BLaER1 treated with 17β-estradiol and CSF1 and Interleukin-3, amounts not matched to agents 10 nM and 100 nM (cell line): Measurements from ENCODE around the gene AFTPH.
A peak's percentile ranks its signal among the peaks of the same experiment; 100 is the strongest.

Source experiments
- H3K27ac ChIP-seq, 11 experiments: shearing (Covaris generic); formaldehyde crosslinking; 2 replicates each; pipeline ENCODE4 v1.8.1; 2022
- H3K27me3 ChIP-seq, 11 experiments: shearing (Covaris generic); formaldehyde crosslinking; 2 replicates each; pipeline ENCODE4 v1.8.1; 2022
- H3K36me3 ChIP-seq, 11 experiments: shearing (Covaris generic); formaldehyde crosslinking; 2 replicates each; pipeline ENCODE4 v1.8.1; 2022
- H3K4me1 ChIP-seq, 10 experiments: shearing (Covaris generic); formaldehyde crosslinking; 2 replicates each; pipeline ENCODE4 v1.8.1; 2022
- H3K4me2 ChIP-seq, 11 experiments: shearing (Covaris generic); formaldehyde crosslinking; 2 replicates each; pipeline ENCODE4 v1.8.1; 2022
- H3K4me3 ChIP-seq, 10 experiments: shearing (Covaris generic); formaldehyde crosslinking; 2 replicates each; pipeline ENCODE4 v1.8.1; 2022
- H3K9ac ChIP-seq, 11 experiments: shearing (Covaris generic); formaldehyde crosslinking; 2 replicates each; pipeline ENCODE4 v1.8.1; 2022
- H3K9me3 ChIP-seq, 11 experiments: shearing (Covaris generic); formaldehyde crosslinking; replicated peaks in 1 of 11; 2 replicates each; pipeline ENCODE4 v1.8.1; 2022
- H4K20me1 ChIP-seq, 11 experiments: shearing (Covaris generic); formaldehyde crosslinking; 2 replicates each; pipeline ENCODE4 v1.8.1; 2022
- Cebpa-rat ChIP-seq, 11 experiments: shearing (Covaris generic); IDR thresholded peaks; 2 replicates each; pipeline ENCODE4 v1.8.1; 2022

AFTPH gene

DNA sequence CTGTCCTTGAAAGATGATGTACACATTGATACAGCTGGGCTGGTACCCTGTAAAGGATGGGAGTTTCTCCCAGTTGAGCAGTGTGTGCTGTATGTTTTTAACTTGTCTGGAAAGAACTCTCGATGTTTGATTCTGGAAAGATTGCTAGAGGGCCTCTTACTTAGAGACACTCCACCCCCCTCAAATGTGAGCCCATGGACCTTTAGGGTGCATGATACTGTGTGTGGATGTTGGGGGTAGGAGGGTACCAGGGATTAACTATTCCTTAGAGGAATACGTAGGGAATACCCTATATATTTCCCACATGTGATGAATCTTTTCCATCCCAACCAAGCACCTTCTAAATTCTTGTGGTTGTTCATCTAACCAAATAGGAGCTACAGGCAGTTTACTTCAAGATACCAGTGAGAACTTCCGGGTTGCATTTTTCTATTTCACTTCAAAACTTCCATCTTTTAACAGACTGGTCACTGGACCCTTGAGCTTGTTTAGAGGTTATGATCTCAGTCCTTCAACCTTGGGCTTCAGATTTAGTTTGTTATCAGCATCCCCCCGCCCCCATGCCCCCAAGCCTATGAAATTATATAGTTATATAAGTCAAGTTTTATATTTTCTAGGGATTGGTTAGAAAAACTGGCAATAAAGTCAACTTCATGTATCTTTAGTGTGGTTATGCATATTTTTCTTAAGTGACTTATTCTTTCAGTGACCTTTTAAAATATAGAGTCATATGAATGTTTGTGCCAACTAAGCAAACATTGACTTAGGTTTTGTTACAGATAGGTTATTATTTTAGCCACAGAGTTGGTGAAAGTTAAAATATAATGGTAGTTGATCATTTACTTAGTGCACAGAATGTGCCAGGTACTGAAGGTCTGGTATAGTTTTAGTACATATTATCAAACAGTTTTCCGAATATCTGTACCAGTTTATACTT lies 18.2 kb downstream of the AFTPH start:
- Histone ChIP-seq H3K9ac (no peak overlapping the region), H4K20me1 (peaks cover 24 to 100% (median 68%) of the 10 kb centered on the region in 11 experiments; a peak in 19 of 22 replicates), H3K4me1 (peaks cover 0 to 28% (median 0%) of the 10 kb centered on the region in 10 experiments; a peak in 3 of 20 replicates), H3K27me3 (no peaks in the 10 kb centered on the region), H3K27ac (no peak overlapping the region), H3K36me3 (peaks cover 0 to 31% (median 6%) of the 10 kb centered on the region in 11 experiments; a peak in 5 of 22 replicates), H3K4me3 (no peak overlapping the region), H3K9me3 (peaks cover 0 to 4% (median 0%) of the 10 kb centered on the region in 11 experiments; a peak in 2 of 22 replicates), H3K4me2 (no peak overlapping the region)
- no peak for TF ChIP-seq Cebpa-rat (IDR thresholded peaks at IDR 0.05)

DNA sequence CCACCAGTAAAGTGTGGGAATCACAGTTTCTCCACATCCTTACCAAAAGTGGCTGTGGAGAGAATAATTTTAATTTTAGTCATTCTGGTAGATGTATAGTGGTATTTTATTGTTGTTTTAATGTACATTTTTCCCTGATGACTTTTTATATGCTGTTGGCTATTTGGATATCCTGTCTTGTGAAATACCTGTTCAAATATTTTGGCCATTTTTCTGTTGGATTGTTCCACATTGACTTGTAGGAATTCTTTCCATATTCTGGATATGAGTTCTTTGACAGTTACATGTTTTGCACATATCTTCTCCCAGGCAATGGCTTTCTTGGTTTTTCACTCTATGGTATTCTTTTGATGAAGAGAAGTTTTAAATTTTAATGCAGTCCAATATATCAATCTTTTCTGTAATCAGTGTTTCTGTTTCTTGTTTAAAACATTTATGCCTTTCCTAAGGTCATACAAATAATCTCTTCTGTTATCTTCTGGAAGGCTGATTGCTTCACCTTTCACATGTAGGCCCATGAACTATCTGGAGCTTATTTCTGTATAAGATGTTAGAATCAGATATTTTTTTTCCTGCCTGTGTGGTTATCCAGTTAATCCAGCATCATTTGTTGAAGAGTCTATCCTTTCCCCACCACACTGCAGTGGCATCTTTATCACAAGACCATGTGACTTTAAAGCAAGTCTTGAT lies 19.0 kb downstream of the AFTPH start:
- Histone ChIP-seq H3K9ac (no peak overlapping the region), H3K27ac (no peak overlapping the region), H3K27me3 (no peaks in the 10 kb centered on the region), H3K4me2 (no peak overlapping the region), H4K20me1 (peaks cover 24 to 98% (median 64%) of the 10 kb centered on the region in 11 experiments; a peak in 19 of 22 replicates), H3K9me3 (peaks cover 0 to 9% (median 4%) of the 10 kb centered on the region in 11 experiments; a peak in 10 of 22 replicates), H3K36me3 (peaks cover 0 to 28% (median 6%) of the 10 kb centered on the region in 11 experiments; a peak in 9 of 22 replicates), H3K4me1 (peaks cover 0 to 33% (median 0%) of the 10 kb centered on the region in 10 experiments; a peak in 3 of 20 replicates), H3K4me3 (no peak overlapping the region)
- no peak for TF ChIP-seq Cebpa-rat (IDR thresholded peaks at IDR 0.05)

DNA sequence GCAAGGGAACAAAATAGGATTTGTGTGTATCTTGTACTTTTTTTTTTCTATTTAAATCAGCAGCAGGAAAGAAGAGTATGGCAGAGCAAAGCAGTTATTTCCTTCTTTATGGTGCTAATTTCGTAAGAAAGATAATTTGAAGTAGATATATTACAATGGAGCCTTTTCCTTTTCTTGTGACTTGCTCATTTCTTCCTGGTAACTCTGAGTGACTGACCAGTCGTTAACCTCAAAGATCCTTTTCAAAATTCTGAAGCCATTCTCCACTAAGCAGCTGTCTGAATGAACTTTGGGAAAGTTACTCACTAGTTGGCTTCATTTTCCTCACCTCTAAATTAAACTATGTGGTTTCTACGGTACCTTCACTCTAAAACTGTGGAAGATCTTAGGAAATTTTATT lies 24.6 kb downstream of the AFTPH start:
- no peaks in the 10 kb centered on the region for H3K27me3 ChIP-seq
- H3K36me3 ChIP-seq = peaks cover 22 to 66% (median 40%) of the 10 kb centered on the region in 11 experiments; a peak in 20 of 22 replicates
- H4K20me1 ChIP-seq = peaks cover 2 to 93% (median 15%) of the 10 kb centered on the region in 11 experiments; a peak in 18 of 22 replicates
- H3K4me3 ChIP-seq = no peak overlapping the region
- no peak overlapping the region for H3K9ac ChIP-seq
- TF ChIP-seq Cebpa-rat (IDR thresholded peaks at IDR 0.05) = no peak
- H3K9me3 ChIP-seq = peaks cover 0 to 21% (median 13%) of the 10 kb centered on the region in 11 experiments; a peak in 15 of 22 replicates
- H3K4me2 ChIP-seq = 0 out of 22 replicates have a peak overlapping the region, but pooled peaks of 1 of the 11 experiments have one; percentile 16
- peaks cover 0 to 21% (median 0%) of the 10 kb centered on the region in 10 experiments; a peak in 3 of 20 replicates for H3K4me1 ChIP-seq
- no peak overlapping the region for H3K27ac ChIP-seq

DNA sequence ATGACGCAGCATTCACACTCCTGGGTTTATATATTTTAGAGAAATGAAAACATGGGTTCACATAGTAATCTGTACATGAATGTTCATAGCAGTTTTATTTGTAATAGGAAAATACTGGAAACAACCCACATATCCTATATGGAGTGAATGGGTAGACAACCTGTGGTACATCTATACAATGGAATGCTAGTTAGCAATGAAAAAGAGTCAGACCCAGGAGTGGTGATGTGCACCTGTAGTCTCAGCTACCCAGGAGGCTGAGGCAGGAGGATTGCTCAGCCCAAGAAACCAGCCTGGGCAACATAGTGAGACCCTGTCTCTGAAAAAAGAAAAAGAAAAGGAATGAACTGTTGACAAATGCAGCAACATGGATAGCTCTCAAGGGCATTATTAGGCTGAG lies 25.9 kb downstream of the AFTPH start:
- no peak overlapping the region for H3K27ac ChIP-seq
- no peak for TF ChIP-seq Cebpa-rat (IDR thresholded peaks at IDR 0.05)

DNA sequence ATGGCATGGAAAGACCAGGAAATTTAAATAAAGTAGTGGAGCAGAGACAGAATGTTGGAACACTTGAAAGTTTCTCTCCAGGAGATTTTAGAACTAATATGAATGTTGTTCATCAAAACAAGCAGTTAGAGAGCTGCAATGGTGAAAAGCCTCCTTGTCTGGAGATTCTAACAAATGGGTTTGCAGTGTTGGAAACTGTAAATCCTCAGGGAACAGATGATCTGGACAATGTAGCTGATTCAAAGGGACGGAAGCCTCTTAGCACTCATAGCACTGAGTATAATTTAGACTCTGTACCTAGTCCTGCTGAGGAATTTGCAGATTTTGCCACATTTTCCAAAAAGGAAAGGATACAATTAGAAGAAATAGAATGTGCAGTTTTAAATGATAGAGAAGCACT lies 27.7 kb downstream of the AFTPH start:
- Histone ChIP-seq H3K27ac (no peak overlapping the region), H3K9me3 (peaks cover 0 to 21% (median 13%) of the 10 kb centered on the region in 11 experiments; a peak in 15 of 22 replicates), H3K36me3 (peaks cover 24 to 79% (median 38%) of the 10 kb centered on the region in 11 experiments; a peak in 20 of 22 replicates), H3K4me2 (no peak overlapping the region), H3K4me3 (no peak overlapping the region), H4K20me1 (peaks cover 0 to 93% (median 11%) of the 10 kb centered on the region in 11 experiments; a peak in 12 of 22 replicates), H3K4me1 (peaks cover 0 to 16% (median 0%) of the 10 kb centered on the region in 10 experiments; a peak in 3 of 20 replicates), H3K9ac (no peak overlapping the region), H3K27me3 (no peaks in the 10 kb centered on the region)
- no peak for TF ChIP-seq Cebpa-rat (IDR thresholded peaks at IDR 0.05)

More for the DNA sequence above, 25.9 kb downstream of the AFTPH start:
- H3K4me3 ChIP-seq = no peak overlapping the region
- peaks cover 0 to 93% (median 6%) of the 10 kb centered on the region in 11 experiments; a peak in 11 of 22 replicates for H4K20me1 ChIP-seq
- peaks cover 0 to 21% (median 13%) of the 10 kb centered on the region in 11 experiments; a peak in 15 of 22 replicates for H3K9me3 ChIP-seq
- H3K27me3 ChIP-seq = no peaks in the 10 kb centered on the region
- peaks cover 0 to 21% (median 0%) of the 10 kb centered on the region in 10 experiments; a peak in 3 of 20 replicates for H3K4me1 ChIP-seq
- peaks cover 22 to 66% (median 35%) of the 10 kb centered on the region in 11 experiments; a peak in 20 of 22 replicates for H3K36me3 ChIP-seq
- H3K4me2 ChIP-seq = no peak overlapping the region
- H3K9ac ChIP-seq = no peak overlapping the region

DNA sequence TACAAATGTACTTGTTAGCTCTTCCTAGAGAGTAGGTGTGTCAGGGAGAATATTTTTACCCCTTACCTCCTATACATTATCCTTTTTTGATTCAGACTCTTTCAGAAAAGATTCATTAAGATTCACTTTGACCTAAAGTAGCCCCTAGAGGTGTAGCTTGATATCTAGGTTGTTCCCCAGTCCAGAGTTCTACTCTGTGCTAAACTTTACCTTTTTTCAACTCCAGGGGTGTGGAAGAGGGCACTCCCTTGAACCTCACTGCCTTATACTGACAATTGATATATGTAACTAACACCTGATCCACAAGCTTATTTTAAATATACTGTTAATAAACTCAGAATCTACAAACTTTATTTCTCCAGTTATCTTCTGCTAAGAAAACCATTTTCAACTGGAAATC lies 30.0 kb downstream of the AFTPH start:
- no peak for TF ChIP-seq Cebpa-rat (IDR thresholded peaks at IDR 0.05)
- no peaks in the 10 kb centered on the region for H3K4me1 ChIP-seq
- peaks cover 0 to 11% (median 9%) of the 10 kb centered on the region in 11 experiments; a peak in 11 of 22 replicates for H3K9me3 ChIP-seq
- peaks cover 26 to 97% (median 43%) of the 10 kb centered on the region in 11 experiments; a peak in 20 of 22 replicates for H3K36me3 ChIP-seq
- no peak overlapping the region for H3K4me3 ChIP-seq
- peaks cover 0 to 89% (median 17%) of the 10 kb centered on the region in 11 experiments; a peak in 13 of 22 replicates for H4K20me1 ChIP-seq
- no peaks in the 10 kb centered on the region for H3K27me3 ChIP-seq
- H3K4me2 ChIP-seq = no peak overlapping the region
- H3K27ac ChIP-seq = no peak overlapping the region
- no peak overlapping the region for H3K9ac ChIP-seq

DNA sequence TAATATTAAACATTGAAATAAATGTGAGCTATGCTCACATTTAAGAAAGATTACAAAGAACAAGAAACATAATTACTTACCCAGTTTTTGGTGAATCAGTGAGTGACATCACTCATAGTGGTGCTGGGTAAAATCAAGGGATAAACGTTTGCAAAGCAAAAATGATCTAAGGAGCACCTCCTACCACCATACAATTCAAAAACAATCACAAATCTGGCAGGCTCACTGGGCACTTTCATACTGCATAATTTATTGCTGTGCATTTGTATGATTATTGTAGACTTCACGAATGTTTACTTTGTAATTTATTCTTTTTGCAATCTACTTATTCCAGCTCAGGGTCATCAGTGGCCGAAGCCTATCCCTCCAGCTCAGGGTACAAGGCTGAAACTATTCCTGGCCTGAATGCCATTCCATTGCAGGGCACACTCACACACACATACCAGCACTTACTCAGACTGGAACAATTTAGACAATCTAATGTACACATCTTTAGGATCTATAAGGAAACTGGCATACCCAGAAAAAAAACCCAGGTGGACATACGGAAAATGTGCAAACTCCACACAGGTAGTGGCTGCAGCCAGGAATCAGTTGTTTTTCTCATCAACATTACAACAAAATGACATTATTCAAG lies 34.4 kb downstream of the AFTPH start:
- TF ChIP-seq Cebpa-rat (IDR thresholded peaks at IDR 0.05) = no peak
- Histone ChIP-seq H4K20me1 (peaks cover 0 to 86% (median 12%) of the 10 kb centered on the region in 11 experiments; a peak in 10 of 22 replicates), H3K4me1 (peaks cover 0 to 19% (median 6%) of the 10 kb centered on the region in 10 experiments; a peak in 9 of 20 replicates)

More for the DNA sequence above, 34.4 kb downstream of the AFTPH start:
- Histone ChIP-seq H3K27me3 (no peaks in the 10 kb centered on the region), H3K4me3 (no peak overlapping the region), H3K9me3 (no peaks in the 10 kb centered on the region), H3K4me2 (no peak overlapping the region), H3K36me3 (peaks cover 0 to 63% (median 21%) of the 10 kb centered on the region in 11 experiments; a peak in 15 of 22 replicates), H3K9ac (no peak overlapping the region), H3K27ac (no peak overlapping the region)
